OCI-LY7 (cell line): ENCODE data around the gene TMIGD1. TPM values are rescaled to one million over a fixed set of nuclear protein-coding genes. Genes with fewer than 3 reads are reported as not detected.

Experiments used
- BruUV-seq: library from RNA; stranded (reverse); fragments of 400-500 nt; replicated peaks from 2 replicates; lab custom pipeline; 2021; lab: Mats Ljungman, UMichigan
- CTCF ChIA-PET: fragments of 300-600 bp; sonication (Branson Sonifier 250); formaldehyde crosslinking; loops from one replicate; lab custom pipeline; 2022; ENCODE audit warnings: antibody characterized with exemption; ENCODE audit not compliant: unreplicated experiment; lab: Charles Lee
- POLR2A ChIA-PET: fragments of 300-600 bp; sonication (Branson Sonifier 250); formaldehyde crosslinking; loops from one replicate; lab custom pipeline; 2022; ENCODE audit warnings: antibody characterized with exemption; lab: Charles Lee
- DNase-seq: peaks from one replicate; pipeline ENCODE4 v3.0.0-alpha.2; 2015; ENCODE audit warnings: low spot score
- H2AFZ ChIP-seq: fragments of 200-600 bp; sonication (generic), shearing (Covaris generic); 2 replicates; pipeline ENCODE4 v1.6.1; 2014; ENCODE audit warnings: mild to moderate bottlenecking, antibody characterized with exemption, low read length, moderate library complexity
- H3K27ac ChIP-seq: fragments of 200-600 bp; sonication (generic); 2 replicates; pipeline ENCODE4 v1.5.1; 2014; ENCODE audit warnings: mixed run types, low read depth, mild to moderate bottlenecking, moderate library complexity, low read length, inconsistent platforms; ENCODE audit not compliant: poor library complexity, severe bottlenecking
- H3K36me3 ChIP-seq: fragments of 200-600 bp; sonication (generic); 2 replicates; pipeline ENCODE4 v1.6.1; 2014; ENCODE audit warnings: mild to moderate bottlenecking, antibody characterized with exemption, low read length, moderate library complexity, mixed read lengths; ENCODE audit not compliant: insufficient read depth
- H3K4me1 ChIP-seq: fragments of 200-600 bp; sonication (generic); 2 replicates; pipeline ENCODE4 v1.5.1; 2014; ENCODE audit warnings: mild to moderate bottlenecking, low read length; ENCODE audit not compliant: insufficient read depth, poor library complexity, severe bottlenecking
- H3K4me2 ChIP-seq: fragments of 200-600 bp; sonication (generic); 2 replicates; pipeline ENCODE4 v1.6.1; 2014; ENCODE audit warnings: mild to moderate bottlenecking, low read length
- H3K4me3 ChIP-seq: fragments of 200-600 bp; sonication (generic); 2 replicates; pipeline ENCODE4 v1.5.1; 2014; ENCODE audit warnings: mild to moderate bottlenecking, low read depth, low read length; ENCODE audit not compliant: poor library complexity, severe bottlenecking
- H3K79me2 ChIP-seq: fragments of 200-600 bp; sonication (generic); 2 replicates; pipeline ENCODE4 v1.6.1; 2016; ENCODE audit warnings: low read depth, mild to moderate bottlenecking, low read length, moderate library complexity, mixed read lengths; ENCODE audit not compliant: insufficient read depth
- H3K9me2 ChIP-seq: fragments of 200-600 bp; sonication (generic); 2 replicates; pipeline ENCODE4 v1.6.1; 2016; ENCODE audit warnings: mild to moderate bottlenecking, low read length, mixed read lengths; ENCODE audit not compliant: insufficient read depth
- H3K9me3 ChIP-seq: fragments of 200-600 bp; sonication (generic); 2 replicates; pipeline ENCODE4 v1.6.1; 2014; ENCODE audit warnings: mild to moderate bottlenecking, mixed run types, low read length, mixed read lengths
- H4K20me1 ChIP-seq: fragments of 200-600 bp; sonication (generic); 2 replicates; pipeline ENCODE4 v1.6.1; 2014; ENCODE audit warnings: mild to moderate bottlenecking, antibody characterized with exemption, low read length, moderate library complexity, mixed read lengths; ENCODE audit not compliant: insufficient read depth
- EZH2phosphoT487 ChIP-seq: fragments of 200-600 bp; sonication (generic); IDR thresholded peaks from 2 replicates; pipeline ENCODE4 v1.6.1; 2018; ENCODE audit warnings: low read depth, borderline replicate concordance, mild to moderate bottlenecking, mixed run types, antibody characterized with exemption, low read length, moderate library complexity, mixed read lengths
- intact Hi-C: fragments of 100-400 bp; cut with micrococcal nuclease; formaldehyde crosslinking; loops from one replicate; pipeline ENCODE4 v1.10.0; 2022; ENCODE audit not compliant: unreplicated experiment
- total RNA-seq, 2 experiments: library from RNA; depleted of rRNA in 1 of 2; stranded (reverse); fragments of >200 nt in 1 of 2; shearing (Covaris generic) in 1 of 2; gene quantifications; 2 replicates each; pipeline ENCODE4 v1.2.3, GENCODE V29; 2014 to 2022
- TF ChIP-seq, protein P1 (sequence below): fragments of 200-600 bp; sonication (generic); conservative IDR thresholded peaks from 2 replicates; pipeline ENCODE4 v1.5.1; 2014; ENCODE audit warnings: mild to moderate bottlenecking, antibody characterized with exemption, low read length, moderate library complexity, mixed read lengths

Gene TMIGD1
- total RNA-seq, 2 experiments from 2014 or later = not detected

- ChIA-PET POLR2A (interaction anchor here (0.6 to 1.1 kb wide), 8 partner anchors 9 to 362 kb away, joined by 3 to 6 read pairs (median 4); no protein-coding TSS in a partner anchor), CTCF (interaction anchor here (0.6 kb wide), 1 partner anchor 10 kb away, joined by 3 read pairs; no protein-coding TSS in a partner anchor)
- Histone ChIP-seq H3K79me2 (no peaks in the 10 kb centered on the region), H3K4me3 (peak overlapping the region; percentile 31), H3K9me3 (peaks cover 11% of the 10 kb centered on the region; the same call in 1 of the 2 replicates), H3K9me2 (no peaks in the 10 kb centered on the region), H3K36me3 (no peaks in the 10 kb centered on the region), H3K4me1 (peaks cover 15% of the 10 kb centered on the region), H3K27ac (peak overlapping the region; percentile 47), H4K20me1 (no peaks in the 10 kb centered on the region), H2AFZ (peak overlapping the region; percentile 54; the same call in 1 of the 2 replicates), H3K4me2 (peak overlapping the region; percentile 77)
- DNase-seq = peak; percentile 68
- no TSS peak for BruUV-seq
- intact Hi-C loops = no loop called here
- TF ChIP-seq, protein P1, sequence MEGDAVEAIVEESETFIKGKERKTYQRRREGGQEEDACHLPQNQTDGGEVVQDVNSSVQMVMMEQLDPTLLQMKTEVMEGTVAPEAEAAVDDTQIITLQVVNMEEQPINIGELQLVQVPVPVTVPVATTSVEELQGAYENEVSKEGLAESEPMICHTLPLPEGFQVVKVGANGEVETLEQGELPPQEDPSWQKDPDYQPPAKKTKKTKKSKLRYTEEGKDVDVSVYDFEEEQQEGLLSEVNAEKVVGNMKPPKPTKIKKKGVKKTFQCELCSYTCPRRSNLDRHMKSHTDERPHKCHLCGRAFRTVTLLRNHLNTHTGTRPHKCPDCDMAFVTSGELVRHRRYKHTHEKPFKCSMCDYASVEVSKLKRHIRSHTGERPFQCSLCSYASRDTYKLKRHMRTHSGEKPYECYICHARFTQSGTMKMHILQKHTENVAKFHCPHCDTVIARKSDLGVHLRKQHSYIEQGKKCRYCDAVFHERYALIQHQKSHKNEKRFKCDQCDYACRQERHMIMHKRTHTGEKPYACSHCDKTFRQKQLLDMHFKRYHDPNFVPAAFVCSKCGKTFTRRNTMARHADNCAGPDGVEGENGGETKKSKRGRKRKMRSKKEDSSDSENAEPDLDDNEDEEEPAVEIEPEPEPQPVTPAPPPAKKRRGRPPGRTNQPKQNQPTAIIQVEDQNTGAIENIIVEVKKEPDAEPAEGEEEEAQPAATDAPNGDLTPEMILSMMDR = no peak
These were observed 29.9 kb upstream of the TMIGD1 start for GRCh38 chr17:30363715-30364202.

- TF ChIP-seq, protein P1 = no peak
- TF ChIP-seq EZH2phosphoT487 = no peak
- Histone ChIP-seq H3K4me3 (no peak overlapping the region), H3K9me2 (no peaks in the 10 kb centered on the region), H3K36me3 (no peaks in the 10 kb centered on the region), H3K4me2 (no peak overlapping the region), H3K79me2 (no peaks in the 10 kb centered on the region), H4K20me1 (no peaks in the 10 kb centered on the region), H3K9me3 (peaks cover 11% of the 10 kb centered on the region; the same call in 1 of the 2 replicates), H3K4me1 (peaks cover 15% of the 10 kb centered on the region), H2AFZ (no peak overlapping the region), H3K27ac (no peak overlapping the region)
- peak; percentile 20 for DNase-seq
- ChIA-PET POLR2A (interaction anchor here (0.5 to 0.7 kb wide), 2 partner anchors 223 to 983 kb away, joined by 3 read pairs; no protein-coding TSS in a partner anchor), CTCF (no interaction called here)
- no TSS peak for BruUV-seq
- intact Hi-C loops = no loop called here
These were observed 28.0 kb upstream of the TMIGD1 start for GRCh38 chr17:30361766-30362279.
